Measurements from ENCODE around the gene CTU1.

DNA sequence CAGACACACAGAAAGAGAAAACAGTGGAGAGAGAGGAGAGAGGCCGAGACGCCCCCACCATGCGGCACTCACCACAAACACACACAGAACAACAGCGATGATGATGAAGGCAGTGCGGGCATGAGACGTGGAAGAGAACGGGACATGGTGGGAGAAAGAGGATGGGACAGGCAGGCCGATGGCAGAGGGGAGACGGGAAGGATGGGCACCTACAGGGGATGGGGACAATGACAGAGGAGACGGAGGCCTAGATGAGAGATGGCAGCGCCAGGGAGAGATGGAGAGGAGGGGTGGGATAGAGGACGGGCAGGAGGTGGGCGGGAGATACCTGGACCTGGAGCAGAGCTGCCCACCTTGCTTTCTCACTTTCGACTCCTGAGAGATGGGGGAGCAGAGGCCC, 24.4 kb downstream of the CTU1 start:
- no peak for TF ChIP-seq SP1 (CRISPR knock-in tag; conservative IDR thresholded peaks at IDR 0.05)
- TF ChIP-seq, protein P1, sequence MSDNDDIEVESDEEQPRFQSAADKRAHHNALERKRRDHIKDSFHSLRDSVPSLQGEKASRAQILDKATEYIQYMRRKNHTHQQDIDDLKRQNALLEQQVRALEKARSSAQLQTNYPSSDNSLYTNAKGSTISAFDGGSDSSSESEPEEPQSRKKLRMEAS (CRISPR knock-in tag; IDR thresholded peaks at IDR 0.05), result no peak
- TF ChIP-seq, protein P2, sequence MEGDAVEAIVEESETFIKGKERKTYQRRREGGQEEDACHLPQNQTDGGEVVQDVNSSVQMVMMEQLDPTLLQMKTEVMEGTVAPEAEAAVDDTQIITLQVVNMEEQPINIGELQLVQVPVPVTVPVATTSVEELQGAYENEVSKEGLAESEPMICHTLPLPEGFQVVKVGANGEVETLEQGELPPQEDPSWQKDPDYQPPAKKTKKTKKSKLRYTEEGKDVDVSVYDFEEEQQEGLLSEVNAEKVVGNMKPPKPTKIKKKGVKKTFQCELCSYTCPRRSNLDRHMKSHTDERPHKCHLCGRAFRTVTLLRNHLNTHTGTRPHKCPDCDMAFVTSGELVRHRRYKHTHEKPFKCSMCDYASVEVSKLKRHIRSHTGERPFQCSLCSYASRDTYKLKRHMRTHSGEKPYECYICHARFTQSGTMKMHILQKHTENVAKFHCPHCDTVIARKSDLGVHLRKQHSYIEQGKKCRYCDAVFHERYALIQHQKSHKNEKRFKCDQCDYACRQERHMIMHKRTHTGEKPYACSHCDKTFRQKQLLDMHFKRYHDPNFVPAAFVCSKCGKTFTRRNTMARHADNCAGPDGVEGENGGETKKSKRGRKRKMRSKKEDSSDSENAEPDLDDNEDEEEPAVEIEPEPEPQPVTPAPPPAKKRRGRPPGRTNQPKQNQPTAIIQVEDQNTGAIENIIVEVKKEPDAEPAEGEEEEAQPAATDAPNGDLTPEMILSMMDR (IDR thresholded peaks at IDR 0.05), result no peak

Data from WTC11 (cell line).